Measurements from ENCODE around the gene PAAF1. TPM values are rescaled to one million over a fixed set of nuclear protein-coding genes. Genes with fewer than 3 reads are reported as not detected.
"Not testable (repeated sequence)": the region's sequence is repeated elsewhere in the genome, so short reads cannot be mapped to it uniquely, and the experiment has no call there.

Gene PAAF1
- total and polyA plus RNA-seq, 4 donors: 10.2 to 23.3 (median 13.9) TPM

DNA sequence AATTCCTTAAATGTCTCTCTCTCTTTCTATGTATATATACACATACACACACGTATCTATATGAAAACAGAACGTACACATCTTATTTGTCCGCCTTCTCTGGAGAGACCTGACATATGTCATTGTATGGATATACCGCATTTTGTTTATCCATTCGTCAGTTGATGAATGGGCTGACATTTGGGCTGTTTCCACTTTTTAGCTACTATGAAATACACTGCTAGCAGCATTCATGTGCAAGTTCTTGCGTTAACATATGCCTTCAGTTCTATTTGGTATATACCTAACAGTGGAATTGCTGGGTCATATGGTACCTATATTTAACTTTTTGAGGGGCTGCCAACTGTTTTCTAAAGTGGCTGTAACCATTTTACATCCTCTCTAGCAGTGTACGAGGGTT is 56.0 kb downstream of the PAAF1 start:
- no peak overlapping the region for H3K9ac ChIP-seq (ENCODE audit: insufficient read depth in 1 of 2, low read length in 2 of 2)
- DNase-seq (no peak), ATAC-seq (ENCODE audit: insufficient read depth, low FRiP score) (no peak)
- H3K36me3 ChIP-seq (ENCODE audit: control insufficient read depth in 4 of 4, insufficient read depth in 4 of 4, low read length in 4 of 4): peaks cover 0 to 11% (median 9%) of the 10 kb centered on the region in 4 donors
- no peak overlapping the region for H3K4me3 ChIP-seq
- no peaks in the 10 kb centered on the region for H3K27me3 ChIP-seq (ENCODE audit: control insufficient read depth in 3 of 3, insufficient read depth in 3 of 3, low read length in 2 of 3)
- no peaks in the 10 kb centered on the region for H3K9me3 ChIP-seq (ENCODE audit: control insufficient read depth in 4 of 4, insufficient read depth in 3 of 4, low read length in 3 of 4)
- WGBS, 2 donors: 90 to 91% methylated on average over 7 of the region's 7 CpGs
- H3K27ac ChIP-seq (ENCODE audit: low read depth in 1 of 2, low read length in 1 of 2): no peak overlapping the region
- H3K4me1 ChIP-seq (ENCODE audit: control insufficient read depth in 5 of 5, insufficient read depth in 5 of 5, low read length in 5 of 5): peaks cover 0 to 3% (median 0%) of the 10 kb centered on the region in 5 donors
- TF ChIP-seq, protein P1, sequence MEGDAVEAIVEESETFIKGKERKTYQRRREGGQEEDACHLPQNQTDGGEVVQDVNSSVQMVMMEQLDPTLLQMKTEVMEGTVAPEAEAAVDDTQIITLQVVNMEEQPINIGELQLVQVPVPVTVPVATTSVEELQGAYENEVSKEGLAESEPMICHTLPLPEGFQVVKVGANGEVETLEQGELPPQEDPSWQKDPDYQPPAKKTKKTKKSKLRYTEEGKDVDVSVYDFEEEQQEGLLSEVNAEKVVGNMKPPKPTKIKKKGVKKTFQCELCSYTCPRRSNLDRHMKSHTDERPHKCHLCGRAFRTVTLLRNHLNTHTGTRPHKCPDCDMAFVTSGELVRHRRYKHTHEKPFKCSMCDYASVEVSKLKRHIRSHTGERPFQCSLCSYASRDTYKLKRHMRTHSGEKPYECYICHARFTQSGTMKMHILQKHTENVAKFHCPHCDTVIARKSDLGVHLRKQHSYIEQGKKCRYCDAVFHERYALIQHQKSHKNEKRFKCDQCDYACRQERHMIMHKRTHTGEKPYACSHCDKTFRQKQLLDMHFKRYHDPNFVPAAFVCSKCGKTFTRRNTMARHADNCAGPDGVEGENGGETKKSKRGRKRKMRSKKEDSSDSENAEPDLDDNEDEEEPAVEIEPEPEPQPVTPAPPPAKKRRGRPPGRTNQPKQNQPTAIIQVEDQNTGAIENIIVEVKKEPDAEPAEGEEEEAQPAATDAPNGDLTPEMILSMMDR (IDR thresholded peaks at IDR 0.05; ENCODE audit: control extremely low read depth, extremely low read depth): no peak

DNA sequence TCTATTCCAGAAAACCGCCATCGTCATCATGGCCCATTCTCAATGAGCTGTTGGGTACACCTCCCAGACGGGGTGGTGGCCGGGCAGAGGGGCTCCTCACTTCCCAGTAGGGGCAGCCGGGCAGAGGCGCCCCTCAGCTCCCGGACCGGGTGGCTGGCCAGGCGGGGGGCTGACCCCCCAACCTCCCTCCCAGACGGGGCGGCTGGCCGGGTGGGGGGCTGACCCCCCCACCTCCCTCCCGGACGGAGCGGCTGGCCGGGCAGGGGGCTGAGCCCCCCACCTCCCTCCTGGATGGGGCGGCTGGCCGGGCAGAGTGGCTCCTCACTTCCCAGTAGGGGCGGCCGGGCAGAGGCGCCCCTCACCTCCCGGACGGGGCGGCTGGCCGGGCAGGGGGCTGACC is 59.2 kb downstream of the PAAF1 start:
- DNase-seq; ATAC-seq (ENCODE audit: insufficient read depth, low FRiP score); H3K36me3 ChIP-seq (ENCODE audit: control insufficient read depth in 4 of 4, insufficient read depth in 4 of 4, low read length in 4 of 4); H3K9ac ChIP-seq (ENCODE audit: insufficient read depth in 1 of 2, low read length in 2 of 2); H3K4me1 ChIP-seq (ENCODE audit: control insufficient read depth in 5 of 5, insufficient read depth in 5 of 5, low read length in 5 of 5); H3K27ac ChIP-seq (ENCODE audit: low read depth in 1 of 2, low read length in 1 of 2); H3K27me3 ChIP-seq (ENCODE audit: control insufficient read depth in 3 of 3, insufficient read depth in 3 of 3, low read length in 2 of 3); H3K9me3 ChIP-seq (ENCODE audit: control insufficient read depth in 4 of 4, insufficient read depth in 3 of 4, low read length in 3 of 4); H3K4me3 ChIP-seq: not testable (repeated sequence)
- 96 to 97% methylated on average over 7 to 19 of the region's 25 CpGs for WGBS, 2 donors

DNA sequence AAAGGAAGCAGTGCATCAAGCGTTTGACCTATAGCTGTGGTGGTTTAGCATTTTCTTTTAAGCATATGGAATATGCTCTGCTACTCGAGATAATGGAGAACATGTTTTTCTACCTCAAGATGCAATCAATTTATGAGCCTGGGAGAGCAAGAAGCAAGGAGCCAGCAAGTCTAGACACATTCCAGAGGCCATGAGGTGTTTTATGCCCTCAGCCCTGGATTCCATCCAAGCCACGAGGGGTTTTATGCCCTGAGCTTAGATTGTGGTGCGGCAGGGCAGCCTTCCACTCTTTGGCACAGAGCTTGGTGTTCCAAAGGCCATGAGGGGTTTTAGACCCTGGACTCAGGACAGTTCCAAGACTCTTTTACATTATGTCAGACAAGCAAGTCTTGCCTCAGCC is 62.3 kb downstream of the PAAF1 start:
- Histone ChIP-seq H3K4me3 (no peak overlapping the region), H3K36me3 (ENCODE audit: control insufficient read depth in 4 of 4, insufficient read depth in 4 of 4, low read length in 4 of 4) (peaks cover 0 to under 1% (median 0%) of the 10 kb centered on the region in 4 donors), H3K4me1 (ENCODE audit: control insufficient read depth in 5 of 5, insufficient read depth in 5 of 5, low read length in 5 of 5) (no peaks in the 10 kb centered on the region), H3K27me3 (ENCODE audit: control insufficient read depth in 3 of 3, insufficient read depth in 3 of 3, low read length in 2 of 3) (no peaks in the 10 kb centered on the region), H3K27ac (ENCODE audit: low read depth in 1 of 2, low read length in 1 of 2) (no peak overlapping the region), H3K9ac (ENCODE audit: insufficient read depth in 1 of 2, low read length in 2 of 2) (no peak overlapping the region), H3K9me3 (ENCODE audit: control insufficient read depth in 4 of 4, insufficient read depth in 3 of 4, low read length in 3 of 4) (peaks cover 0 to 4% (median 0%) of the 10 kb centered on the region in 4 donors)
- ATAC-seq (ENCODE audit: insufficient read depth, low FRiP score): no peak
- no peak for DNase-seq
- TF ChIP-seq, protein P1 (IDR thresholded peaks at IDR 0.05; ENCODE audit: control extremely low read depth, extremely low read depth): no peak
- 70 to 83% methylated on average over 4 of the region's 4 CpGs for WGBS, 2 donors

DNA sequence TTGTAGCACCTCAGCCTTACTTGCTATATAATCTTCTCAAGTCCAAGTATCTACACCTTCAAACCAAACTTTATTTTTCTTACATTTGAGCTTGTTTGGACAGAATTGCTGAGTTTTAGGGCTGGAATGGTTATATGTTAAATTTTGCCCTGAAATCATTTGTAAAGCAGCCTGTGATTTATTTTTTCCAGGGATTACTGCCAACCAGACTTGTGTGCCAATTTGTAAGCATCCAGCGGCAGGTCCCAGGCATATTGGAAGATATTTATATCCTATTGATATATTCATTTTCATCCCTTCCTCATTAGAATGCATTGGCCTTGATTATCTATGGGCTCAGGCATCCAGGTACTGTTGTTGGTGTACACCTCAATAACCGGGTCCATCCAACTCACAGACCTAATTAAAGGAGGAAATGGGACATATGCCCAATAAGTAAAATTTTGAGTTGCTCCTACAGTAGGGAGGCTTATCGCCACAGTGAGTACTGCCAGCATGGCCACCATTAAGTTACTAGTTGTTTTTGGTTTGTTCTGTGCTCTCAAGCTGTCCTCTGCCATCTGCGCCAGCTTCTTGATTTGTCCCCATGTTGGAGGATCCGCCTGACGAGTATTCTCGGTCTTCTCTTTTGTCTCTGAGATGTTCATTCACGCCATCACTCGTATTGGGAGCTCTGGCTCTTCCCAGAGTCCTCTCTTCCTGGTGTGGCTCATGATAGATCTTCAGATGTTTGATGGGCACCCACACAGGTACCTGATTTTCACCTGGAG is 64.2 kb downstream of the PAAF1 start:
- no peak overlapping the region for H3K27ac ChIP-seq (ENCODE audit: low read depth in 1 of 2, low read length in 1 of 2)
- peaks cover 0 to 4% (median 0%) of the 10 kb centered on the region in 4 donors for H3K9me3 ChIP-seq (ENCODE audit: control insufficient read depth in 4 of 4, insufficient read depth in 3 of 4, low read length in 3 of 4)
- no peaks in the 10 kb centered on the region for H3K36me3 ChIP-seq (ENCODE audit: control insufficient read depth in 4 of 4, insufficient read depth in 4 of 4, low read length in 4 of 4)
- no peak overlapping the region for H3K4me3 ChIP-seq
- DNase-seq: no peak
- H3K9ac ChIP-seq (ENCODE audit: insufficient read depth in 1 of 2, low read length in 2 of 2): no peak overlapping the region
- H3K4me1 ChIP-seq (ENCODE audit: control insufficient read depth in 5 of 5, insufficient read depth in 5 of 5, low read length in 5 of 5): no peaks in the 10 kb centered on the region
- TF ChIP-seq, protein P1 (IDR thresholded peaks at IDR 0.05; ENCODE audit: control extremely low read depth, extremely low read depth): no peak
- ATAC-seq (ENCODE audit: insufficient read depth, low FRiP score): no peak
- WGBS, 2 donors: 95 to 96% methylated on average over 9 of the region's 9 CpGs
- H3K27me3 ChIP-seq (ENCODE audit: control insufficient read depth in 3 of 3, insufficient read depth in 3 of 3, low read length in 2 of 3): no peaks in the 10 kb centered on the region

Data from lung (tissue), 12 donors.